ENCODE data around the gene MAST3. TPM values are rescaled to one million over a fixed set of nuclear protein-coding genes. Genes with fewer than 3 reads are reported as not detected.

Gene MAST3
- total and polyA plus RNA-seq, 2 of the 13 experiments (the other 11 are each of a cell fraction or from before 2014, with no cell fraction given): 4.1 to 4.6 TPM

GRCh38 chr19:18173572-18174288 lies 76.2 kb downstream of the MAST3 start, which contains the start of gene IFI30 (continued):
- TF ChIP-seq ZNF276 (CRISPR knock-in tag; IDR thresholded peaks at IDR 0.05; ENCODE audit: low read depth) (peak; percentile 84), IRF1 (CRISPR knock-in tag; IDR thresholded peaks at IDR 0.05; ENCODE audit: low read depth) (no peak), ZBTB37 (CRISPR knock-in tag; IDR thresholded peaks at IDR 0.05) (0 out of 2 replicates have a peak, but pooled peaks have one; percentile 28), ZNF549 (CRISPR knock-in tag; IDR thresholded peaks at IDR 0.05) (no peak), ZSCAN31 (CRISPR knock-in tag; IDR thresholded peaks at IDR 0.05; ENCODE audit: low read depth) (no peak), ZNF335 (CRISPR knock-in tag; IDR thresholded peaks at IDR 0.05) (peak; percentile 44; the same call in 1 of the 2 replicates), ZNF331 (CRISPR knock-in tag; IDR thresholded peaks at IDR 0.05) (peak; percentile 28; the same call in 1 of the 2 replicates), ZBTB46 (CRISPR knock-in tag; IDR thresholded peaks at IDR 0.05; ENCODE audit: borderline replicate concordance) (0 out of 2 replicates have a peak, but pooled peaks have one; percentile 84), MTA1 (CRISPR knock-in tag; IDR thresholded peaks at IDR 0.05; ENCODE audit: borderline replicate concordance) (0 out of 2 replicates have a peak, but pooled peaks have one; percentile 58), ZNF317 (CRISPR knock-in tag; IDR thresholded peaks at IDR 0.05) (peak; percentile 64; the same call in 1 of the 2 replicates), PHF5A (CRISPR knock-in tag; IDR thresholded peaks at IDR 0.05; ENCODE audit: low read depth, unreplicated experiment) (peak; percentile 58), HIC2 (CRISPR knock-in tag; IDR thresholded peaks at IDR 0.05; ENCODE audit: low read depth) (0 out of 2 replicates have a peak, but pooled peaks have one; percentile 23), YEATS4 (CRISPR knock-in tag; IDR thresholded peaks at IDR 0.05; ENCODE audit: borderline replicate concordance) (peak; percentile 78; the same call in 1 of the 2 replicates), CSRNP1 (CRISPR knock-in tag; IDR thresholded peaks at IDR 0.05) (no peak), FLYWCH1 (CRISPR knock-in tag; IDR thresholded peaks at IDR 0.05) (no peak), ZNF350 (CRISPR knock-in tag; IDR thresholded peaks at IDR 0.05; ENCODE audit: borderline replicate concordance, low read depth) (peak; percentile 55; the same call in 1 of the 2 replicates)

Measured in HepG2 (cell line).